ENCODE measurements around the gene C18orf54.

C18orf54 gene

DNA sequence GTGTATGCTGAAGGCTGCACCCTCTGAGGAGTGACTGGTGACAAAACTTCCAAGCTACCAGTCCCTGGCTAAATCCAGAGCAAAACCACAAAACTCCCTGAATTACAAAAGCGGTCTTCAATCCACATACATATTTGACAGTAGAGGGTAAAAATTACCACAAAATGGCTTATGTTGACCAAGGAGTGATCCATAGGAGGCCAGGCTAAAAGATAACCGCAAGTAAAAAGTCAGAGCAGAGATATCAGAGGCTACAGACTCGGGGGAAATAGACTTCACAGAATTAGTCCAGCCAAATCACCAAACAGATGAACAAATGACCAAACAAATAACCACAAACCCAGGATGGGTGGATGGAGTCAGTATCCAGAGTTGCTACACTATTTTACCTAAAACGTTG, 19.5 kb upstream of the C18orf54 start:
- Histone ChIP-seq H3K9me3 (ENCODE audit: control insufficient read depth in 1 of 2, low read length in 2 of 2) (no peaks in the 10 kb centered on the region), H3K36me3 (ENCODE audit: control insufficient read depth in 1 of 2, insufficient read depth in 2 of 2, low read length in 2 of 2) (no peaks in the 10 kb centered on the region), H3K4me3 (ENCODE audit: low read depth in 1 of 2, low read length in 2 of 2) (no peak overlapping the region), H3K27me3 (ENCODE audit: control insufficient read depth in 1 of 2, insufficient read depth in 2 of 2, low read length in 2 of 2) (no peaks in the 10 kb centered on the region), H3K4me1 (ENCODE audit: control insufficient read depth in 1 of 2, insufficient read depth in 2 of 2, low read length in 2 of 2) (no peaks in the 10 kb centered on the region), H3K27ac (ENCODE audit: low read depth, low read length) (no peak overlapping the region), H3K9ac (ENCODE audit: low read depth in 1 of 2, low read length in 2 of 2) (no peak overlapping the region)

DNA sequence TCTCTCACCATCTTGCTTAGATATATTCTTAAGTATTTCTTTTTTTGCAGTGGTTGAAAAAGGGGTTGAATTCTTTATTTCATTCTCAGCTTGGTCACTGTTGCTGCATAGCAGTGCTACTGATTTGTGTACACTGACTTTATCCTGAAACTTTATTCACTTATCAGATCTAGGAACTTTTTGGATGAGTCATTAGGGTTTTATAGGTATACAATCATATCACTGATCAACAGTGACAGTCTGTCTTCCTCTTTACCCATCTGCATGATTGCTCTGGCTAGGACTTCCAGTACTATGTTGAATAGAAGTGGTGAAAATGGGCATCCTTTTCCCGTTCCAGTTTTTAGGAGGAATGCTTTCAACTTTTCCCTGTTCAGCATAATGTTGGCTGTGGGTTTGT, 6.5 kb upstream of the C18orf54 start:
- Histone ChIP-seq H3K4me3 (ENCODE audit: low read depth in 1 of 2, low read length in 2 of 2) (no peak overlapping the region), H3K36me3 (ENCODE audit: control insufficient read depth in 1 of 2, insufficient read depth in 2 of 2, low read length in 2 of 2) (no peaks in the 10 kb centered on the region), H3K4me1 (ENCODE audit: control insufficient read depth in 1 of 2, insufficient read depth in 2 of 2, low read length in 2 of 2) (no peaks in the 10 kb centered on the region), H3K9me3 (ENCODE audit: control insufficient read depth in 1 of 2, low read length in 2 of 2) (no peaks in the 10 kb centered on the region), H3K27me3 (ENCODE audit: control insufficient read depth in 1 of 2, insufficient read depth in 2 of 2, low read length in 2 of 2) (no peaks in the 10 kb centered on the region), H3K9ac (ENCODE audit: low read depth in 1 of 2, low read length in 2 of 2) (no peak overlapping the region), H3K27ac (ENCODE audit: low read depth, low read length) (no peak overlapping the region)

DNA sequence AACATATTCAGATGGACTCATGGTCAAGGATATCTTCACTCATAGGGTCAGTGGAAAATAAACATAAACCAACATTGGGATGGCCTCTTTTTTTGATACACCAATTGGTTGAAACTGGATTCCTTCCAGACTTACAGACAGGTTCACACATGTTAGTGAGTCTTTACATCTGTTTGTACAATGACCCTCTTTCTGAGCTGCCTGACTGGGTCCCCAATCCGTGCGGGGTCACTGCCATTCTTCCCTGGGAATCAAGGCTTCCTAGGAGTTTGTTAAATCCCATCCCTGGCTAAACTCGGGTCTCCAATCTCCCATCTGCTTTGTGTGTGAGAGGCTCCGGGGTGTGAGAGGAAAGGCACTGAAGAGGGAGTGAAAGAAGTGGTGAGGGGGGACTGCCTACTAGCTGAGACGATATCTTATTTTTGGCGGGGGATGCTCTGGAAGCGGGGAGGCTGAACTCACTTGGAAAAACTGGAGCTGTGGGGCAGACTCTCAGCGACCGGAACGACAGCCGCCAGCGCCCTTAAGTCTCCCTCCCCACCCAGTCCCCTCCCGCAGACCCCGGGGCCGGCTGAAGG, 535 bp upstream of the C18orf54 start:
- Histone ChIP-seq H3K9me3 (ENCODE audit: control insufficient read depth in 1 of 2, low read length in 2 of 2) (no peaks in the 10 kb centered on the region), H3K27ac (ENCODE audit: low read depth, low read length) (no peak overlapping the region), H3K4me1 (ENCODE audit: control insufficient read depth in 1 of 2, insufficient read depth in 2 of 2, low read length in 2 of 2) (peaks cover 0 to 6% of the 10 kb centered on the region in 2 donors), H3K4me3 (ENCODE audit: low read depth in 1 of 2, low read length in 2 of 2) (peak overlapping the region; percentile 74 to 89), H3K9ac (ENCODE audit: low read depth in 1 of 2, low read length in 2 of 2) (peak overlapping the region; percentile 61 to 63), H3K27me3 (ENCODE audit: control insufficient read depth in 1 of 2, insufficient read depth in 2 of 2, low read length in 2 of 2) (peaks cover 0 to 7% of the 10 kb centered on the region in 2 donors), H3K36me3 (ENCODE audit: control insufficient read depth in 1 of 2, insufficient read depth in 2 of 2, low read length in 2 of 2) (no peaks in the 10 kb centered on the region)

DNA sequence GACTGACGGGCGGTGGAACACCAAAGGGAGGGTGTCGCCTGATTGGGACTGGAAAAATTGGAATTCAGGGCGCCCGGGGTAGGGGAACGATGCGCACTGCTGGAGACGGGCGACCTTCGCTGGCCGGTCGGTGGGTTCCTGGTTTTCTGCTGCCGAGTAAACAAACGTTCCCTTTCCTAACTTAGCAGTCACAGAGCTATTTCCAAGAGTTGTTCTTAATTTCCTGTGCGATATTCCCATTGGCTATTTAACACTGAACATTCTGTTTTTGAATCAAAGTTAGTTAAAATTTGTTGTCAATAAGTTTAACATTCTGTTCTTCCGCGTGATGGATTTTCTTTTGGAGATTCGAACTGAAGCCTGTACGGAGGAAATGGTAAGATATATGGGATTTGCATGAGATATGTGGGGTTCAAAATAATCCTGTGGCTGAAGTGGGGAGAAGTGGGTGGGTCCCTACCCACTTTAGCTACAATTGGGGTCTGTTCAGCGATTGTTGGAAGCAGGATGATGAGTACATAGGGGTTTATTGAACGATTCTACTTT, 862 bp downstream of the C18orf54 start:
- Histone ChIP-seq H3K4me1 (ENCODE audit: control insufficient read depth in 1 of 2, insufficient read depth in 2 of 2, low read length in 2 of 2) (peaks cover 0 to 6% of the 10 kb centered on the region in 2 donors), H3K9me3 (ENCODE audit: control insufficient read depth in 1 of 2, low read length in 2 of 2) (no peaks in the 10 kb centered on the region), H3K27ac (ENCODE audit: low read depth, low read length) (no peak overlapping the region), H3K36me3 (ENCODE audit: control insufficient read depth in 1 of 2, insufficient read depth in 2 of 2, low read length in 2 of 2) (no peaks in the 10 kb centered on the region), H3K9ac (ENCODE audit: low read depth in 1 of 2, low read length in 2 of 2) (peak overlapping the region; percentile 61 to 63), H3K27me3 (ENCODE audit: control insufficient read depth in 1 of 2, insufficient read depth in 2 of 2, low read length in 2 of 2) (peaks cover 0 to 7% of the 10 kb centered on the region in 2 donors), H3K4me3 (ENCODE audit: low read depth in 1 of 2, low read length in 2 of 2) (peak overlapping the region; percentile 74 to 89)

DNA sequence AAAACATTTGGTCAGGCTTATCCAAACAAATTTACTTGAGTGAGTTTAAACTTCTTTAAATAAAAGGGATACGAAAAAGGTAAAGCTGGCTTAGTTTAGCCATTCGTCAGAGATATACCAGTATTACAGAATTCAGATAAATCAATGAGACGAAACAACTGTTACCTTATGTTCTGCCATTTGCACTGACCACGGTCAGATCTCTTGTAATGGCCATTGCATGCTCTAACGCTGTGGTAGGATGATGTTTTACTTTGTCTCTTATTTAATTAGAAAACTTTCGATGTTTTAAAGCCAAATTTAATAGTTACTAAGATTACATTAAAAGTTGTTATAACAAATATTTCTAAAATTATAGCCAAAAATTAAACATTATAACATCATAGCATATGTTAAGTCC, 1.5 kb downstream of the C18orf54 start:
- no peak overlapping the region for H3K4me3 ChIP-seq (ENCODE audit: low read depth in 1 of 2, low read length in 2 of 2)
- no peaks in the 10 kb centered on the region for H3K36me3 ChIP-seq (ENCODE audit: control insufficient read depth in 1 of 2, insufficient read depth in 2 of 2, low read length in 2 of 2)
- no peaks in the 10 kb centered on the region for H3K9me3 ChIP-seq (ENCODE audit: control insufficient read depth in 1 of 2, low read length in 2 of 2)
- peaks cover 0 to 6% of the 10 kb centered on the region in 2 donors for H3K4me1 ChIP-seq (ENCODE audit: control insufficient read depth in 1 of 2, insufficient read depth in 2 of 2, low read length in 2 of 2)
- no peak overlapping the region for H3K9ac ChIP-seq (ENCODE audit: low read depth in 1 of 2, low read length in 2 of 2)
- no peak overlapping the region for H3K27ac ChIP-seq (ENCODE audit: low read depth, low read length)
- peaks cover 0 to 7% of the 10 kb centered on the region in 2 donors for H3K27me3 ChIP-seq (ENCODE audit: control insufficient read depth in 1 of 2, insufficient read depth in 2 of 2, low read length in 2 of 2)

DNA sequence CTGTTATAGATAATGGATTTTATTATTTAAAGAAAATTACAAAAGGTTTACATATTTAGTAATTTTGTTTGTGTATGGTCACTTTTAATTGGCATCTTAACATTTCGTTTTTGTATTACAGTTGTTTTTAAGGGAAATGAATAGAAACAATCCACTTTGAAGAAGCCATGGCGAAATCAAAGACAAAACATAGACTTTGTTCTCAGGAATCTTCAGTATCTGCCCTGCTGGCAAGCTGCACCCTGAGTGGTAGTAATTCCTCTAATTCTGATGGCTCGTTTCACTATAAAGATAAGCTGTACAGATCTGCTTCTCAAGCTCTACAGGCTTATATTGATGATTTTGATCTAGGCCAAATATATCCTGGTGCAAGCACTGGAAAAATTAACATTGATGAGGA, 2.7 kb downstream of the C18orf54 start:
- no peaks in the 10 kb centered on the region for H3K9me3 ChIP-seq (ENCODE audit: control insufficient read depth in 1 of 2, low read length in 2 of 2)
- peaks cover 0 to 6% of the 10 kb centered on the region in 2 donors for H3K4me1 ChIP-seq (ENCODE audit: control insufficient read depth in 1 of 2, insufficient read depth in 2 of 2, low read length in 2 of 2)
- H3K4me3 ChIP-seq (ENCODE audit: low read depth in 1 of 2, low read length in 2 of 2): no peak overlapping the region
- peaks cover 0 to 7% of the 10 kb centered on the region in 2 donors for H3K27me3 ChIP-seq (ENCODE audit: control insufficient read depth in 1 of 2, insufficient read depth in 2 of 2, low read length in 2 of 2)
- no peak overlapping the region for H3K9ac ChIP-seq (ENCODE audit: low read depth in 1 of 2, low read length in 2 of 2)
- no peaks in the 10 kb centered on the region for H3K36me3 ChIP-seq (ENCODE audit: control insufficient read depth in 1 of 2, insufficient read depth in 2 of 2, low read length in 2 of 2)
- no peak overlapping the region for H3K27ac ChIP-seq (ENCODE audit: low read depth, low read length)

DNA sequence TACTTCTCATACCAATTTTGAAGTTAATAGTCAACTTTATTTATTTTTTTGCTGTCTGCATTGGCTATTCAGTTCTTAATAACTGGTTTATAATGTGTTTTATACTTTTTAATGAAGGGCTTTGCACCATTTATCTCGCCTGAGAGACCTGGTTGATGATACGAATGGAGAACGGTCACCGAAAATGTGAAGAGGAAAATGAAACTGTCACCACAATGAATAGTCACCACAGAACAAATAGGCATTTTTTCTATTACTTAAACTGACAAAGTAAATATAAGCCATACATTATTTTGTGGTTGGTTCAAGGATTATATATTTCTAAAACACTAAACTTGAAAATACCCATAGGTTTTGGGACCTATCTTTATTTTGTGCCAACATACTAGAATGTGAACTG, 20.4 kb downstream of the C18orf54 start:
- no peak overlapping the region for H3K27ac ChIP-seq (ENCODE audit: low read depth, low read length)
- H3K9ac ChIP-seq (ENCODE audit: low read depth in 1 of 2, low read length in 2 of 2): no peak overlapping the region
- no peak overlapping the region for H3K4me3 ChIP-seq (ENCODE audit: low read depth in 1 of 2, low read length in 2 of 2)
- no peaks in the 10 kb centered on the region for H3K36me3 ChIP-seq (ENCODE audit: control insufficient read depth in 1 of 2, insufficient read depth in 2 of 2, low read length in 2 of 2)
- H3K27me3 ChIP-seq (ENCODE audit: control insufficient read depth in 1 of 2, insufficient read depth in 2 of 2, low read length in 2 of 2): no peaks in the 10 kb centered on the region
- no peaks in the 10 kb centered on the region for H3K9me3 ChIP-seq (ENCODE audit: control insufficient read depth in 1 of 2, low read length in 2 of 2)
- H3K4me1 ChIP-seq (ENCODE audit: control insufficient read depth in 1 of 2, insufficient read depth in 2 of 2, low read length in 2 of 2): no peaks in the 10 kb centered on the region

DNA sequence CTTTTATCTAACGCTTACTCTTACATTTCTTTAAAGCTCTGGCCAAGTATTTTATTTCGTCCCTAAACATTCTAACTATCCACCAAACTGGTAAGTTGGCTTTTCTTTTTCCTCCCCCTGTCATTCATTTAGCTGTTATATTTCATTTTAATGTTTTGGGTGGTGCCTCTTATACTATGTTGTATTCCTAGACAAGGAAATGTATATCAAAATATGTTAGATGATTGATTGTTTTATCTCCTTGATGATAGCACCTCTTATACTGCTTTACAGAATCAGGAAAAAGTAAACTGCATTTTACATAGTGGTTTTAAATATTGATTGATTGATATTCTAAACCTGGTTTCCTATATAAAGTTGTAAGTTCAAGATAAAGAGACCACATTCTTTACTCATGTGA, 23.9 kb downstream of the C18orf54 start:
- no peaks in the 10 kb centered on the region for H3K9me3 ChIP-seq (ENCODE audit: control insufficient read depth in 1 of 2, low read length in 2 of 2)
- no peak overlapping the region for H3K9ac ChIP-seq (ENCODE audit: low read depth in 1 of 2, low read length in 2 of 2)
- no peak overlapping the region for H3K27ac ChIP-seq (ENCODE audit: low read depth, low read length)
- no peaks in the 10 kb centered on the region for H3K4me1 ChIP-seq (ENCODE audit: control insufficient read depth in 1 of 2, insufficient read depth in 2 of 2, low read length in 2 of 2)
- H3K36me3 ChIP-seq (ENCODE audit: control insufficient read depth in 1 of 2, insufficient read depth in 2 of 2, low read length in 2 of 2): no peaks in the 10 kb centered on the region
- H3K4me3 ChIP-seq (ENCODE audit: low read depth in 1 of 2, low read length in 2 of 2): no peak overlapping the region
- H3K27me3 ChIP-seq (ENCODE audit: control insufficient read depth in 1 of 2, insufficient read depth in 2 of 2, low read length in 2 of 2): no peaks in the 10 kb centered on the region

DNA sequence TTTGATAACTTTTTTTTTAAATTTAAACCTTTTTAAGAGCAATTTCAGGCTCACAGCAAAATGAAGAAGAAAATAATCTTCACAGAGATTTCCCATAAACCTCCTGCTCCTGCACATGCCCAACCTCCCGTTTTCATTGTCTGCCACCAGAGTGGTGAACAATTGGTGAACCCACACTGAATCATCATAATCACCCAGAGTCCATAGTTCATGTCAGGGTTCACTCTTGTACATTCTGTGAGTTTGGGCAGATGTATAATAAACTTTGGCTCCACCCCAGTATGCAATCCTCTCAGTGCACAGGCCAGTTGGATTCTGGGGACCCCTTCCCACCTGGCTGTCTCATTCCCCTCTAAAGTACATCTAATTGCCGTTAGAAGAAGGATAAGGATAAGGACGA, 24.4 kb downstream of the C18orf54 start:
- Histone ChIP-seq H3K9me3 (ENCODE audit: control insufficient read depth in 1 of 2, low read length in 2 of 2) (no peaks in the 10 kb centered on the region), H3K36me3 (ENCODE audit: control insufficient read depth in 1 of 2, insufficient read depth in 2 of 2, low read length in 2 of 2) (no peaks in the 10 kb centered on the region)

DNA sequence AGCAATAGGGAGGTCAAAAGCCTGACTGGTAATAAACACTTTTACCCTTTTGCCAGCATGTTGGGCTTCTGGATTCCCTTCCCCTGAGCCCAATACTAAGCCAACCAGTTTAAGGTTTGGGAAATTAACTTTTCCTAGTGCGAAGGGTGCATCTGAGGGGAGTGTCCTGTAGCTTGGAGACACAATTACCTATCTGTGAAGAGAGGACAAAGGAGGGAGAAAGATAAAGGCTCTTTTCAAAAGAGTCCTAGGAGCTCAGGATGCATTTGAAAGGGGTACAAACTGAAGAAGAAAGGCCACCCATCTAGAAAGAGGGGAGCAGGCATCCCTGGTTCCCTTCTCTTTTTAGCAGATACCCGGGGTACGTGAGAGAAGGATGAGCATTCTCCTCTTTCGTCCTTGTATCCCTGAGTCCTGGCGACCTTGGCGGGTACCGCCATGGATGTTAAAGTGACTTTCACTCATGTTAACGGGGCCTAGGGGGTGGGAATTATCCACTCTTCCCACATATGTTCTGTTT, 25.1 kb downstream of the C18orf54 start:
- Histone ChIP-seq H3K27me3 (ENCODE audit: control insufficient read depth in 1 of 2, insufficient read depth in 2 of 2, low read length in 2 of 2) (no peaks in the 10 kb centered on the region), H3K9ac (ENCODE audit: low read depth in 1 of 2, low read length in 2 of 2) (no peak overlapping the region), H3K4me1 (ENCODE audit: control insufficient read depth in 1 of 2, insufficient read depth in 2 of 2, low read length in 2 of 2) (no peaks in the 10 kb centered on the region), H3K9me3 (ENCODE audit: control insufficient read depth in 1 of 2, low read length in 2 of 2) (no peaks in the 10 kb centered on the region), H3K27ac (ENCODE audit: low read depth, low read length) (no peak overlapping the region), H3K36me3 (ENCODE audit: control insufficient read depth in 1 of 2, insufficient read depth in 2 of 2, low read length in 2 of 2) (no peaks in the 10 kb centered on the region), H3K4me3 (ENCODE audit: low read depth in 1 of 2, low read length in 2 of 2) (no peak overlapping the region)

More for the DNA sequence above, 24.4 kb downstream of the C18orf54 start:
- Histone ChIP-seq H3K9ac (ENCODE audit: low read depth in 1 of 2, low read length in 2 of 2) (no peak overlapping the region), H3K4me1 (ENCODE audit: control insufficient read depth in 1 of 2, insufficient read depth in 2 of 2, low read length in 2 of 2) (no peaks in the 10 kb centered on the region), H3K4me3 (ENCODE audit: low read depth in 1 of 2, low read length in 2 of 2) (no peak overlapping the region), H3K27ac (ENCODE audit: low read depth, low read length) (no peak overlapping the region), H3K27me3 (ENCODE audit: control insufficient read depth in 1 of 2, insufficient read depth in 2 of 2, low read length in 2 of 2) (no peaks in the 10 kb centered on the region)

All from duodenal mucosa (tissue), 2 donors.